Activated CD8-positive, alpha-beta memory T cell treated with anti-CD3 and anti-CD28 coated beads for 36 hours (primary cell): Measurements from ENCODE around the gene ZBTB1. TPM values are rescaled to one million over a fixed set of nuclear protein-coding genes. Genes with fewer than 3 reads are reported as not detected.

Experiments used
- CTCF ChIA-PET: fragments of 350-600 bp; sonication (Branson Sonifier 250); formaldehyde crosslinking; loops from one replicate; lab custom pipeline; 2021; ENCODE audit warnings: antibody characterized with exemption; lab: Charles Lee
- POLR2A ChIA-PET: fragments of 350-600 bp; sonication (Branson Sonifier 250); formaldehyde crosslinking; loops from one replicate; lab custom pipeline; 2021; ENCODE audit warnings: antibody characterized with exemption; lab: Charles Lee
- total RNA-seq, 2 experiments: library from RNA; stranded (reverse); gene quantifications; one replicate each; pipeline ENCODE4 v1.2.3, GENCODE V29; 2021

Gene ZBTB1
- total RNA-seq, 2 experiments from 2014 or later, result 39.8 to 41.8 TPM

DNA sequence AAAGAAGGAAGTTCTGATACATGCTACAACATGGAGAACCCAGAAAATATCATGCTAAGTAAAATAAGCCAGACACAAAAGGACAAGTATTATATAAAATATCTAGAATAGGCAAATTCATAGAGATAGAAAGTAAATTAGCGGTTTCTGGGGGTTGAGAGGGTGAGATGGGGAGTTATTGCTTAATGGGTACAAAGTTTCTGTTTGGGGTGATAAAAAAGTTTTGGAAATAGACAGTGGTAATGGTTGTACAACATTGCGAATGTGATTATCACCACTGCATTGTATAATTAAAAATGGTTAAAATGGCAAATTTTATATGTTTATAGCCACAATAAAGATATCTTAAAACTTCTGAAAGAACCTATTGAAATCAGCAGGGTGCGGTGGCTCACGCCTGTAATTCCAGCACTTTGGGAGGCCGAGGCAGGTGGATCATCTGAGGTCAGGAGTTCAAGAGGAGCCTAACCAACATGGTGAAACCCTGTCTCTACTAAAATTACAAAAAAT, 15.9 kb upstream of the ZBTB1 start:
- ChIA-PET POLR2A (no interaction called here), CTCF (interaction anchor here (1.0 to 1.2 kb wide), 2 partner anchors 13 to 15 kb away, joined by 3 to 4 read pairs; partner anchors contain the start of gene ZBTB25)

GRCh38 chr14:64491637-64492036, 12.9 kb upstream of the ZBTB1 start:
- ChIA-PET POLR2A (no interaction called here), CTCF (interaction anchor here (1.8 kb wide), 1 partner anchor 14 kb away, joined by 5 read pairs; no protein-coding TSS in a partner anchor)

- ChIA-PET POLR2A (interaction anchor here (0.5 to 0.7 kb wide), 2 partner anchors 10 to 108 kb away, joined by 5 to 7 read pairs; no protein-coding TSS in a partner anchor), CTCF (no interaction called here)
Observed at GRCh38 chr14:64493455-64493854, 11.1 kb upstream of the ZBTB1 start.

GRCh38 chr14:64495252-64495651, 9.3 kb upstream of the ZBTB1 start:
- POLR2A ChIA-PET, result no interaction called here
- CTCF ChIA-PET, result interaction anchor here (0.8 to 2.2 kb wide), 2 partner anchors 9 to 65 kb away, joined by 3 to 7 read pairs; partner anchors contain the start of gene ZBTB1

GRCh38 chr14:64496764-64497163, 7.8 kb upstream of the ZBTB1 start:
- CTCF ChIA-PET, result interaction anchor here (0.7 to 3.0 kb wide), 3 partner anchors 14 to 67 kb away, joined by 3 to 8 read pairs (median 7); no protein-coding TSS in a partner anchor
- POLR2A ChIA-PET, result interaction anchor here (1.3 kb wide), 1 partner anchor 33 kb away, joined by 3 read pairs; no protein-coding TSS in a partner anchor

GRCh38 chr14:64500088-64500487, 4.5 kb upstream of the ZBTB1 start:
- ChIA-PET POLR2A (no interaction called here), CTCF (interaction anchor here (0.6 kb wide), 1 partner anchor 852 kb away, joined by 3 read pairs; no protein-coding TSS in a partner anchor)

- ChIA-PET CTCF (interaction anchor here (0.7 to 3.0 kb wide), 8 partner anchors 9 to 56 kb away, joined by 3 to 8 read pairs (median 3); no protein-coding TSS in a partner anchor), POLR2A (interaction anchor here (0.9 kb wide), 1 partner anchor 8 kb away, joined by 5 read pairs; no protein-coding TSS in a partner anchor)
Observed at GRCh38 chr14:64501411-64502171, 3.0 kb upstream of the ZBTB1 start.

DNA sequence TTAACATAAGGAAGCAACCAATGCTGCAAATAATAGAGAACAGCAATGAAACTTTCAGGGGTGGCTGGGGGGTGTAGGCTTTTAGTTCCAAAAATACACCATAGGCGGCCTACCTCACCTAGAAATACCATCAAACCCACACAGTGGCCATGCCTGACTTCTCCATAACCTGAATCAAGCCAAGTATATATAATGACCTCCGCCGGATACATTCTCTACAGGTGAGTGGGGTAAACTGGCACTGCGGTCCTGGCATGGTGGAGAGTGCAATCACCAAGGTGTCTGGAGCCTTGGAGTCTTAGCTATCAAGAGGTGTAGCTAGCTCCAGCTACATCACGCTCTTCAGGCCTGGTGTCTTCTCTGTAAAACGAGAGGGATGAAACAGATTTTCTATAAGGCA, 2.1 kb upstream of the ZBTB1 start:
- POLR2A ChIA-PET, result interaction anchor here (0.5 to 2.0 kb wide), 4 partner anchors 54 to 283 kb away, joined by 3 to 9 read pairs (median 9); partner anchors contain the start of gene MTHFD1

DNA sequence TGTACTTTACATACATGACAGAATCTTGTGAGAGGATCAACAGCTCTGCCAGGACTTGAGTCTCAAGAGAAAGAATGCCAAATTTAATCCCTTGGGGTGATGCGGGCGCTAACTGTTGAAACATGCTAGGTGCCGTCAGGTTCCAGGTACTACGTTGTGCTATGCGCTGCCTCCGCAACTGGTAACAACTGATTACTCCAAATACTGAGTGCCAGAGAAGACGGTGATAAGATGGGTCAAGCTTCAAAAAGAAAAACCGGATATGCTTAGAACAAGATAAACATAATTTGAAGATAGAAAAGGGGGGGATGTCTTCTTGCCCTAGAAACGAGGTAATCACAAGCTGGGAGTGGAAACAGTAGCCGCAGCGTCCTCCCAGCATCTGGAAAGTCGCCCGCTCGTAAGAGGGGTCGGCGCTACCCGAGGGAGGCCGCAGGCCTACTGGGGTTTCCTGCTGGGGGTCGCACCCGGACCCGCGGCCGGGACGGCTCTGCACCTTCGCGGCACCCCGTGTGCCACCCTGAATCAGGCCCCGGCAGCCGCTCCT, 1.6 kb upstream of the ZBTB1 start:
- ChIA-PET CTCF (interaction anchor here (1.0 to 3.0 kb wide), 3 partner anchors 15 to 57 kb away, joined by 3 to 8 read pairs (median 3); no protein-coding TSS in a partner anchor), POLR2A (interaction anchor here (0.5 to 2.0 kb wide), 5 partner anchors 13 to 284 kb away, joined by 3 to 9 read pairs (median 9); partner anchors contain the start of gene MTHFD1)

More for the DNA sequence above, 2.1 kb upstream of the ZBTB1 start:
- CTCF ChIA-PET, result interaction anchor here (1.2 to 3.0 kb wide), 4 partner anchors 8 to 57 kb away, joined by 3 to 8 read pairs (median 4); no protein-coding TSS in a partner anchor

GRCh38 chr14:64503434-64504309, 898 bp upstream of the ZBTB1 start, which contains the start of gene ZBTB25:
Gene ZBTB25, minus strand, starts transcription at chr14:64503838. Its CDS starts 13,305 bp downstream, at chr14:64490533.
- POLR2A ChIA-PET, result interaction anchor here (0.7 to 2.0 kb wide), 7 partner anchors 12 to 202 kb away, joined by 3 to 9 read pairs (median 4); partner anchors contain the start of genes HSPA2 and MTHFD1
- CTCF ChIA-PET, result interaction anchor here (1.0 to 3.0 kb wide), 4 partner anchors 8 to 25 kb away, joined by 3 to 8 read pairs (median 3); no protein-coding TSS in a partner anchor

- CTCF ChIA-PET, result interaction anchor here (0.6 to 1.3 kb wide), 4 partner anchors 9 to 75 kb away, joined by 3 to 4 read pairs (median 3); no protein-coding TSS in a partner anchor
- POLR2A ChIA-PET, result interaction anchor here (0.6 to 1.5 kb wide), 6 partner anchors 10 to 410 kb away, joined by 3 to 9 read pairs (median 5); partner anchors contain the start of genes HSPA2 and MTHFD1
Observed at GRCh38 chr14:64504897-64505794, 576 bp downstream of the ZBTB1 start.

- ChIA-PET POLR2A (no interaction called here), CTCF (interaction anchor here (0.6 kb wide), 1 partner anchor 126 kb away, joined by 3 read pairs; no protein-coding TSS in a partner anchor)
Observed at GRCh38 chr14:64506721-64507120, 2.2 kb downstream of the ZBTB1 start.

DNA sequence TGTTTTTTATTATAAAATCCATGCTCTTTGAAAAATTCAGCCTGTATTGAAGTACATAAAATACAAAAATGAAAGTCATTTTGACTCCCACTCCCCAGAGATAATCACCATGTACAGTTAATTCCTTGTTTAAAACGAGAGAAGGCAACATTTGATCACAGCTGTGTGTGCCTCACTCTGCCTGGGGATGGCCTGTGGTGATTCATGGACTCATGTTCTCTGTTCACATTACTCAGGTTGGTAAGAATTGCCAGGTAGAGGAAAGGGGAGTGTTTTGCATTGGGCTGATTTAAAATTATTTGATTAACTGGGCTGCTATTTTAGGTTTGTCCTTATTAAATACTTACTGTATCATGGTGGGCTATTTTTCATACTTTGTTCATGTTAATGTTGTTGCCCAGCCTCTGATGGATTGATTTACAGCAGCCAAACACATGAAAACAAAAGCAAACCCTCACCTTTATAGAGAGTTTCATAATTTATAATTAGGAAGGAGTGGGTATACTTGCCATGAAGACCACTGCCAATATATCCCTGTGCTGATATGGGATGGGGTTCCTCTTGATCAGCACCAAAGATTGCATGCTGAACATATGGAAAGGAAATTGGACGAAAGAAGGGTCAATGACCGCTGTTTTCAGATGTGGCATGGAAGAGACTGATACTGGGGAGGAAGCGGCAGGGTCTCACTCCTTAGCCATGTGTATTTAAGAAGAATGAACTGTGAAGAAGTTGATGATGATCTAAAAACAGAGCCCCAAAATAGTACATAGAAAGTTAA, 3.0 kb downstream of the ZBTB1 start:
- CTCF ChIA-PET, result interaction anchor here (0.6 kb wide), 1 partner anchor 127 kb away, joined by 3 read pairs; no protein-coding TSS in a partner anchor
- POLR2A ChIA-PET, result no interaction called here

DNA sequence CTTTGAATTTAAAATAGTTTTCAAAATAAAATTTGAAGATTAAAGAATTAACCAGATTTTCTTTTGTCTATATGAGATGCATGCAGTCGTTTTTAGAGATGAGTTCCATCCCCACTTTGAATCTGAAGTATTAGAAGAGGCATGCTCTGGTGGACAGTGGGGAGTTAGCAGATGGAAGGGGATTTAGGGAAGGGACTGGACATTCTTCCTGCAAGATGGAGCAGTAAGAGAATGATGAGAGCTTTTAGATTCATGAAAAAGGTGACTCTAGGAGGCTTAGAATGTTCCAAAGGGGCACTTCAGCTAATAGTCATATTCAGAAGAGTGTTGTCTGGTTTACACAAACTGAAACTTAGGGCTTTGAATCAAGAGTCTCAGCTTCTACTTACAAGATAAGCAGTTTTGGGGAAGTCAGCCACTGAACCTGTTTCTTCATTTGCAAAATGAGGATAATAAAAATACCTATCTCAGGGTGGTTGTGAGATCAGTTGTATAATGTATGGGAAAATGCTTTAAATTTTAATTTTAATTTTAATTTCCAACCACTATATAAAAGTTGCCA, 3.7 kb downstream of the ZBTB1 start:
- POLR2A ChIA-PET, result no interaction called here
- CTCF ChIA-PET, result interaction anchor here (2.3 kb wide), 1 partner anchor 129 kb away, joined by 7 read pairs; no protein-coding TSS in a partner anchor

GRCh38 chr14:64509036-64509435, 4.5 kb downstream of the ZBTB1 start:
- CTCF ChIA-PET, result interaction anchor here (1.1 to 2.3 kb wide), 2 partner anchors 22 to 128 kb away, joined by 4 to 7 read pairs; no protein-coding TSS in a partner anchor
- POLR2A ChIA-PET, result interaction anchor here (1.0 kb wide), 1 partner anchor 8 kb away, joined by 5 read pairs; no protein-coding TSS in a partner anchor
